Stimulated activated CD4-positive, alpha-beta T cell treated with anti-CD3 and anti-CD28 coated beads, Interleukin-15, amount 100 ng/mL, for 24 hours (primary cell): ENCODE results near the gene SNAP25.

ENCODE experiments used
- DNase-seq: peaks from one replicate; pipeline ENCODE4 v3.0.0-alpha.2; 2020

Gene SNAP25

DNA sequence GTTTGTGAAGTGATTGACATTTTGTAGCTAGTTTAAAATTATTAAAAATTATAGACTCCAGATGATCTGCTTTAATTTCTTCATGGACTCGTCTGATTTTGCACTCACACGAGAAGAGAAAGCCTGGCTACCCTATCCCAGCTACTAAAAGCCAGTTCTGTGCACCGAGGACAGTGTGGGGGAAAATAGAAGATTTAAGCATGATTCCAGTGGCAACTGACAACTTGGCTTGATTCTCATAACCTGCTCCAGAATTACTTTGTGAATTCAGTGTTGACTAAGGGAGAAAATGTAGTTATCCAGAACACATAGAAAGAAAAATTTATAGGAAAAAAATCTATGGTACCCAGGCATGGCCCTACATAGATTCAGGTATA is 88.7 kb downstream of the SNAP25 start:
- no peak for DNase-seq

GRCh38 chr20:10308652-10309051 is 90.0 kb downstream of the SNAP25 start:
- no peak for DNase-seq

DNA sequence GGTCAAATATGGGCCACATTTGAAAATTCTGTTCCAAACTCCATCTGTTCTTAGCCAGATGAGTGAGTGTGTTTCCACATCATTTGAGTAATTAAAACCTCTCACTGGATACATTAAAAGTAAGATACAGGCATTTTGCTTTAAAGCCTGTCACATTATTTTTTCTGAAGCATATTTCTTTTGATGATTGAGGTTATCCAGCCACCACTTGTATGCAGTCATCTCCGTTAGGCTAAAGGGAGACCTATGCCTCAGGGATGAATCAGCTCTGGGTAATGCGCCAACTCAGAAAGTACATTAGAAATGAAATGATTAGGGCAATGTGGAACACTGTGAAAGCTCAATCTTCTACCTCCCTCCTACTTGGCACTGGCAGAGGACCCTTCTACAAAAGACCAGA is 90.7 kb downstream of the SNAP25 start:
- no peak for DNase-seq

GRCh38 chr20:10312111-10312510 is 93.5 kb downstream of the SNAP25 start:
- DNase-seq = no peak

DNA sequence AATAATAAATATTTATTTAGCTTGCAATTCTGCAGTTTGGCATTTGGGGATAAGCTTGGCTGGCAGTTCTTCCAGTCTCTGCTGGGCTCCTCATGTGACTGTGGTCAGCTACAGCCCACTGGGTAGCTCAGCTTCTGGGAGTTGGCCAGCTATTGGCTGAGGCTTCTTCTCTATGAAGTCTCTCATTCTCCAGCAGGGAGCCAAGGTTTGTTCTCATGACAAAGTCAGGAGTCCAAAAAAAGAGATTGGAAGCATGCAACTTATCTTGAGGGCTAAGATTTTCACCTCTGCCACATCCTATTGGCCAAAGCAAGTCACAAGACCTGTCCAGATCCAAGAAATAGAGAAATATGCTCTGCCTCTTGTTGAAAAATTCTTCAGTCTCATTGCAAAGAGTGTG is 94.6 kb downstream of the SNAP25 start:
- DNase-seq = no peak

DNA sequence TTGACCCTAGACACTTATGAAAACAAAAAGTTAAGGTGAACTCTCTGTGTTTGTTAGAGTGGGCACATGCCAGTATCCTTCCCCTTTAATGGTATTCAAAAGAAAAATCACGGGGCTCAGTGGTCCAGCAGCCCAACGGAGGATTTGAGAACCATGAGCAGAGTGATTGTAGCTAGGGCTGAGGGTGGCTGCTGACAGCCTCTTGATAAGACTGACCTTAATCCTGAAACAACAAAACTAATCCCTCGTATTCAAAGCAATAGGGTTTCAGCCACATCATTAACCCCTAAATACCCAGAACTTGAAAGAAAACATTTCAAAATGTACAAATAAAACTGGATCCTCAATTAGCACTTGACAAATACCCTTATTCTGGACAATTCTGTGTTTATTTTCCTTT is 95.1 kb downstream of the SNAP25 start:
- no peak for DNase-seq

- no peak for DNase-seq
Observed at GRCh38 chr20:10314198-10314597, 95.6 kb downstream of the SNAP25 start.

DNA sequence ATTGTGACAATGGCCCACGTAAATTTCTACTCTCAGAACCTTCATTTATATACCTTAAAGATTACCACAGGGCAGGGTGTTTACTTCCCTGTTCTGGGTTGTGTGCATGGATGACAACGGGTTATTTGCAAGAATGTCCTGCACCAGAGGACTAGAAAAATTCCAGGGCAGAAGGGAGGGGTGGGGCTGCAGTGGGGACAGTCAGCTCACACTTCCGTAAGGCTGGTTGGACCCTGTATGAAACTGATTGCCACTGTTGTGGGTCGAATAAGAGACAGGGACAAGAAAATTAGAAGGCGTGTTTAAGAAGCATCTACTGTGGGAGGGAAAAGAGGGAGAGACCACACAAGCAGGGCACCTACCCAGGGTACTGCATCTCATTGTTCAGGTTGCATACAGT is 96.5 kb downstream of the SNAP25 start:
- no peak for DNase-seq

DNA sequence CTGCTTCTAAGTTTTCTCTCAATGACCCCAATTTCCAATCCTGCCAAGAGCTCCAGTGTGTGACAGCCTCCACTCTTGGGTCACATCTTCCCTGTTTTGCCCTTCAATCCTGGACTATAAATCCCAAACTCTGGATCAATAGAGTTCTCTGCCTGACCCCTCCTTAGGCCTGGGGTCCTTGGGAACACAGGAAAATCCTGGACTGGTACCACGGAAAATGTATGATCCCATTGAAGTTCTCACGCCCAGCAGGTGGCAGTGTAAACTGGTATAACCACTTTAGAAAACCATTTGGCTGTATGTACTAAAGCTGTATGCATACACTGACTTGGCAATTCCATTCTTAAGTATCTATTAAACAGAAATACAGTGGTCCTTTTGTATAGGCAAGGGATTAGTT is 98.0 kb downstream of the SNAP25 start:
- peak; percentile 18 for DNase-seq

GRCh38 chr20:10318291-10319024 is 99.8 kb downstream of the SNAP25 start:
- DNase-seq = no peak

DNA sequence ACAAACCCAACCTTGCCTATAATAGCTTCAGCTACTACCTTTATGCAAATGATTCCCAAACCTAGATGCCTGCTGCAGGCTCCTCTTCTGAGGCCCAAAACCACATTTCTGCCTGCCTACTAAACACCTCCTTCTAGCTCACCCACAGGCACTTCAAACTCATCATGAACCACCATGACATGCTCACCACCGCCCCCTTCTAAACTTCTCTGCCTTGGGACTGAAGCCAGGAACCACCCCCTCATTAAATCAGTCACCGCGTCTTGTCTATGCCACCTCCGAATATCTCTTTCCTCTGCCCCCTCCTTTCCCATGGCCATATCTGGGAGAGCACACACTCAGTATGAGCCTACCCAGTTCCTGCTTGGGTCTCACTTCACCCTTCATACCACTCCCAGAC is 101.2 kb downstream of the SNAP25 start:
- DNase-seq = no peak

DNA sequence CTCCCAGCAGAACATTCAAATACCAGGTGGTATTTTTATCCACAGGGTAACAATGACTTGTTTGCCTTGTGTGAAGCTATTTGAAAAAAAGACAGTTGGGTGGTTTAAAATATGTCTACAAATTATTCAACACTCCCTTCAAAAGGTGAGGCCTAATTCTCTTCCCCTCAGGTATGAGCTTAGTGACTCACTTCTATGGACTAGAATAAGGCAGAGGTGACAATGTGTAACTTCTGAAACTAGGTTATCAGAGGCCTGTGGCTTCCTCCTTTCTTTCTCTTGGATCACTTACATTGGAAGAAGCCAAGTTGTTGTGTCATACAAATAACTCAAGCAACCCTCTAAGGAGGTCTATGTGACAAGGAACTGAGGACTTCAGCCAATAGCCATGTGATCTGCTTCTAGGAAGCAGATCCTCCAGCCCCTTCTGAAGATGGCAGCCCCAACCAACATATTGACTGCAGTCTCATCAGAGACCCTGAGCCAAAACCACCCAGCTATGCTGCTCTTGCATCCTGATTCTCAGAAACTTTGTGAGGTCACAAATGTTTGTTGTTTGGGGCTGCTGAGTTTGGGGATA is 102.6 kb downstream of the SNAP25 start:
- no peak for DNase-seq

- no peak for DNase-seq
Observed at GRCh38 chr20:10322073-10323012, 103.7 kb downstream of the SNAP25 start.

DNA sequence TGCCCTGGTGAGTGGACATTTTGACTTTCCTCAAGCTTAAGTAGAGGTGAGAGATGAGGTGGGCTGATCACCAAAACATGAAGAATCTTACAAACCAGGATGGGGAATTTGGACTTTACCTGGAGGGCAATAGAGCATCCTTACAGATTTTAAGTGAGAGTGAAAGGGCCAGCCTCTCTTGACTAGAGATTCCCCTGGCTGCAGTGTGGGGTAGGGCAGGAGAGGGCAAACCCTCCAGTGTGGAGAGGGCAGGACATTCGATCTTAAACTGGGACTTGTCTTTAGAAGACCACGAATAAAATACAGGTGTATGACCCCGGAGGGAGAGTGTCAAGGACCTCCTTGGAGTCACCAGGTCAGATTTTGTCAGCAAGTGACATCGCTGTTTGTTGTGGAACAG is 105.1 kb downstream of the SNAP25 start:
- no peak for DNase-seq

DNA sequence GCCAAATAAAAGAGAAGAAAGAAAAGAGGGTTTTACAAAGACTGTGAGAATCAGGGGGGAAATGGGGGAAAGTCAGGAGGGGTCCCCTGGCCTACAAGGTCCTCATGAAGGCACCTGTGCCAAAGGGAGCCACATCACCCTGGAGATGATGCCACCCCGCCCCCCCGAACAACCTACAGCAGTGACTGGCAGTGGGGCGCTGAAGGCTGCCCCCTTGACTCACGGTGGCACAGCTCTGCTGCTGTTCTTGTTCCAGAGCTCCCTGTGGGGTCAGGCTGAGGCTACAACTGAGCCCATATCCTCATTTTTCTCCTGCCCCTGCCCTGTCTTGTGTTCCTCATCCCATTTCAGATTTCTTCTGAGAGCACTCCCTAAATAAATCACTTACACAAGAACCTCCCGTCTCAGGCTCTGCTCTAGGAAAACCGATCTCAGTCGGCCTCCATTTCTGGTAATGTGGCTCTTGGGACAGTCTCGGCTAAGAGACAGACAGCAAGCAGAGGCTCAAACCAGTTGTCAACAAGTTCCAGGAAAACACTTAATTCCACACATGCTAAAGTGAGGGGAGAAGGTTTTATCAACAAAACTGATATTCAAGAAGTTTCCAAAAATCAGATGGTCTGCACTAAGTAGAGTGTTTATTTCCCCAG is 105.7 kb downstream of the SNAP25 start:
- DNase-seq = no peak

DNA sequence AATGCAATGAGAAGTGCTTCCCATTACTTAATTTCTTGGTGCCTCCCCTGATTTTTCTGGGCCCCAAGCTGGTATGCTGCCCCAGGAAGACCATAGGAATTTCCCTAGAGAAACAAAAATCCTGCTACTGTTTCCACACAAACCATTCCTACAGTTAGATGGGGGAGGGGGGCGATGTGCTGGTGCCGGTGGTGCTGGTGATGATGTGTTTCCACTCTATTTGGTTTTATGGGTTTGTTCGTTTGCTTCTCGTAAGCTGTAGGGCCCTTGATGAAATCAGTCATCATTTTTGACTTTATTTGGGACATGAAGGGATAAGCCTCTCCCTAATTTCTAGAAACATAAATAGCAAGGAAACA is 110.2 kb downstream of the SNAP25 start:
- DNase-seq = no peak

DNA sequence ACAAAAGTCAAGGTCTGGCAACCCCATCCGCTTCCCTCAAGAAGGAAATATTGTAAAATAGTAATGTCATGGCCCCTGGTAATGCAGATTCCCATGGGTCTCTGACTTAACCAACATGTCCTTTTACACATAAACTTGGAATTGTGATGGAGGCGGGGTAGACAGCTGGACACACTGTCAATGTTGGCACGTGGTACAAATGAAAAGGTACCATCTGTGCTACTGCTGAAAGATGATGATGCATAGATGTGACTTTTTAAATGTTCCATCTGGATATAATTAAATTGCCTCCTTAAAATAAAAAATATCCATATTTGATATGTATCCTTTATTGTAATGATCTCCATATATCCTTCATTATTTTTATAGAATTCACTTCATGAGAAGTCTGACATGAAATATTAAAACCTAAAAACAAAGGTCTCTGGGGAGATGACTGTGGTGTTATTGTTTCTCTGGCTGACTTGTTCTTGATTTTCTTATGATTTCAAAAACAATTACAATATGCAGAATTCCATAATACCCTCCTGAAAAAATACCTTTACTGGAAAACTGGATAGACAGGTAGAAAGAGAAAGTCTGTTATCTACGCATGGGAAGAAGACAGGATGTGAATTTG is 110.9 kb downstream of the SNAP25 start:
- no peak for DNase-seq

GRCh38 chr20:10330071-10330470 is 111.4 kb downstream of the SNAP25 start:
- DNase-seq = no peak

DNA sequence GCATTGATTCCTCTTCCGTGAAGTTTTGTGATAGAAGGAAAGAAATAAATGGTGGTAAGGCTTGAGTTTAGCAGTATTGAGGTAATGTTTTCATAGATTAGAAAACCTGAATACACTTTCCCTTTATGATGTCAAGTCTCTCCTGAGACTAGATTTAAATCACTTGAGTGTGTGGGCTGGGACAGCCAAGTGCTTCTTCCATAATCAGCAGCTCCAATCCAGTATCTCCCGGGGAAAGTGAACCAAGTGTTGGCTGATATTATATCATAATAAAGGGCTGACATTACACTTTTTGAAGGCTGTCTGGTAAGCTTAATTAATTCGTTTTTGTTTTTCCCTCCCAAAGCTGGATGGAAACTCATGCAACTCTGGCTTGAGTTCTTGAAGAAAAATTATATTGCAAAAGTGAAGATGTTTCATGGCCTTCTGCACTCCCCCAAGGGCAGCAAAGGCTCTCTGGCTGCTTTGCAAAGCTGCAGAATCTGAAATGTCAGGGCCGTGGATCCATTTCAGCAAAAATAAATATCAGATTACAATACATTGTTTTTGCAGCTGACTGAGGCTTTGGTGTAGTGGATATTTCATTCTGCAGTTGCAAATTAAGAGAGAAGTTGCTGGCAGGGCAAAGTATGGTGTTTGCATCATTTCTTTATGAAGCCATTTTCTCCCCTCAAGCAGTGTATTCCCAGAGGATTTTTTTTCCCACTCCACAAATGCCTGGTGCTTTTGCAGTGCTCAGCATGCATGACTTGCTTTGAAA is 114.2 kb downstream of the SNAP25 start:
- no peak for DNase-seq

GRCh38 chr20:10336959-10337729 is 118.5 kb downstream of the SNAP25 start:
- no peak for DNase-seq

DNA sequence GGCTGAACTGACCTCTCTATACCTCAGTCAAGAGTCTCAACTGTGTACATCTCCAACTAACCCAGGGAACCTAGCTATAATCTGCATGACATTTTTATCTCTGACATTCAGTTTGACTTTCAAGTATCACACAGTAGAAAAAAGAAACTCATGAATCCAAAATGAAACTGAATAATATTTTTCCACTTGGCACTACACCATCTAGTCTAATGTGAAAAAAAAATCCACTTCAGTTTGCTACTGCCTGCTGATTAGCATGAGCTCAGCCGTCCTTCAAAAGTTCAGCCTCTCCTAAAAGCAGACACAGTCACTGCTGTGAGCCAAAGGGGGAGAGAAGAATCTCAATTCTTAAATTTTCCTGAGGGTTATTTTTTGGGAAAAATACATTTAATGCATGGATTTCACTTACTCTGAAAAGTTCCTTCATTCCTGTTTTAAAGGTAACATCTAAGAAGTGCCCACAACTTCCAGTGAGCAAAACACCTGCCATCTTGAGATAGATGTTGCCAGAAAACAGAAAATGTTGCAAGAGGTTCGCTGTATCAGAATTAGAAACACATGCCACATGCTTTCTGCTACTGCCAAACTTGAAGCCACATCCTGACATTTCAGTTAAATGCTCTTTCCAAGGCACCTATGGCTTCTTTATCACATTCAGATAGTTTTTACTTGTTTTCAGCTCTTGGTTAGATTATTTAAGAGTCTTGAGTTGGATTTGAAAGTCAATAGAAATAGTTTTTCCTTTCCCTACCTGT is 120.0 kb downstream of the SNAP25 start:
- no peak for DNase-seq
